ENCODE data around the gene TNFAIP1. TPM values are rescaled to one million over a fixed set of nuclear protein-coding genes. Genes with fewer than 3 reads are reported as not detected.

Gene TNFAIP1
- total and polyA plus RNA-seq, 4 donors = 17.7 to 59.6 (median 35.9) TPM

DNA sequence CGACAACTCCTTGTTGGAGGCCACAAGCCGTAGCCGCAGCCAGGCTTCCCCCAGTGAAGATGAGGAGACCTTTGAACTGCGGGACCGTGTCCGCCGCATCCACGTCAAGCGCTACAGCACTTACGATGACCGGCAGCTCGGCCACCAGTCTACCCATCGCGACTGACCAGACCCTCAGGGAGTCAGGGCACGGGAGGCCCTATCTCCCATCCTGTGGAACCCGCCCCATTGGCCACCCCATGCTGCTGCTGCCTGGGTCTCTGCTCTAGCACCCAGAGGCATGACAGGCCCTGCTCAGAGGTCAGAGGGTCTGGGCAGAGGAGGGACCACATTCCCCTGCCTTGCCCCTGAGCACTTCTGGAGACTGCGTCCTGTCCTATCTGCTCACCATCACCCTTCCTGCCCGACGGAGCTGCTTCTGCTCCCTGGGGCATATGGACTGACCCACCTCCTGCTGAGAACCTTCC lies 8.9 kb downstream of the TNFAIP1 start:
- Histone ChIP-seq H3K9me3 (ENCODE audit: control insufficient read depth in 4 of 4, insufficient read depth in 3 of 4, low read length in 3 of 4) (no peaks in the 10 kb centered on the region), H3K4me3 (no peak overlapping the region), H3K27ac (ENCODE audit: low read depth in 1 of 2, low read length in 1 of 2) (peak overlapping the region in 1 of 2 donors; percentile 9), H3K27me3 (ENCODE audit: control insufficient read depth in 3 of 3, insufficient read depth in 3 of 3, low read length in 2 of 3) (no peaks in the 10 kb centered on the region), H3K36me3 (ENCODE audit: control insufficient read depth in 4 of 4, insufficient read depth in 4 of 4, low read length in 4 of 4) (peaks cover 18 to 73% (median 63%) of the 10 kb centered on the region in 4 donors), H3K9ac (ENCODE audit: insufficient read depth in 1 of 2, low read length in 2 of 2) (no peak overlapping the region), H3K4me1 (ENCODE audit: control insufficient read depth in 5 of 5, insufficient read depth in 5 of 5, low read length in 5 of 5) (peaks cover 0 to 4% (median 0%) of the 10 kb centered on the region in 5 donors)
- TF ChIP-seq, protein P1, sequence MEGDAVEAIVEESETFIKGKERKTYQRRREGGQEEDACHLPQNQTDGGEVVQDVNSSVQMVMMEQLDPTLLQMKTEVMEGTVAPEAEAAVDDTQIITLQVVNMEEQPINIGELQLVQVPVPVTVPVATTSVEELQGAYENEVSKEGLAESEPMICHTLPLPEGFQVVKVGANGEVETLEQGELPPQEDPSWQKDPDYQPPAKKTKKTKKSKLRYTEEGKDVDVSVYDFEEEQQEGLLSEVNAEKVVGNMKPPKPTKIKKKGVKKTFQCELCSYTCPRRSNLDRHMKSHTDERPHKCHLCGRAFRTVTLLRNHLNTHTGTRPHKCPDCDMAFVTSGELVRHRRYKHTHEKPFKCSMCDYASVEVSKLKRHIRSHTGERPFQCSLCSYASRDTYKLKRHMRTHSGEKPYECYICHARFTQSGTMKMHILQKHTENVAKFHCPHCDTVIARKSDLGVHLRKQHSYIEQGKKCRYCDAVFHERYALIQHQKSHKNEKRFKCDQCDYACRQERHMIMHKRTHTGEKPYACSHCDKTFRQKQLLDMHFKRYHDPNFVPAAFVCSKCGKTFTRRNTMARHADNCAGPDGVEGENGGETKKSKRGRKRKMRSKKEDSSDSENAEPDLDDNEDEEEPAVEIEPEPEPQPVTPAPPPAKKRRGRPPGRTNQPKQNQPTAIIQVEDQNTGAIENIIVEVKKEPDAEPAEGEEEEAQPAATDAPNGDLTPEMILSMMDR (IDR thresholded peaks at IDR 0.05; ENCODE audit: control extremely low read depth, extremely low read depth) = no peak
- no peak for ATAC-seq (ENCODE audit: insufficient read depth, low FRiP score)
- no peak for DNase-seq
- 92 to 94% methylated on average over 19 of the region's 19 CpGs for WGBS, 2 donors

DNA sequence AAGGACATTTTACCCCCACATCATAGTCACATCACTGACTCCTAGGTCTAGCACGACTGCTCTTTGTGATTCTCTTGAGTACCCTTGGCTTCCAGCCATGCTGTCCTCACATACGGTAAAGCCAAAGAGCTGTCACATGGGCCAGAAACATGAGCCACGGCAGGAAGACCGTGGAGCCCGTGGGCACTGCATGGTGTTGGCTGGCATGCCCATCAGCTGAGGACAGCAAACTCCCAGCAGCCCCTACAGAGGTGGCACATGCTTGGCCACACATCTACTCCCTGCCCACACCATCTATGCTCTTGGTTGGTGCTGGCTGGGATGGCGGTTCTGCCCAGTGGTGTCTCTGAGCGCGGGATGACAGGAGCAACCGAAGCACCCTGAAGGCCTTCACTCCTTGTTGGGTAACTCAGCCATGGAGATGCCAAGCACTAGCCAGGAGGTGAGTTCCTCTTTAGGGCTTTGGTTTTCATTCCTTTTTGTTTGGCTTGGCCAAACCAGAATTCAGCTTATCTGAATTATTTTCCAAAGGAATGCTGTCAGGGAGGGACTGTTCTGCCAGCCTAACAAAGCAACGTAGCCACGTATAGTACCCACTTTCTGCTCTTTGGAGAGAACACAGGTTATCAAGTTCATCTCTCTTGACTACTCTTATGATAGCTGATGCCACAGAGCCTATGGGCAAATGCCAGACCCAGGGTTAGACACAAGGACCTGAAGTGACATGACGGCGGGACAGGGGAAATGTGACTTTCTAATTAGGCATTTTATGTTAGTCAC lies 10.0 kb downstream of the TNFAIP1 start:
- H3K9me3 ChIP-seq (ENCODE audit: control insufficient read depth in 4 of 4, insufficient read depth in 3 of 4, low read length in 3 of 4) = no peaks in the 10 kb centered on the region
- peak overlapping the region in 1 of 2 donors; percentile 4 for H3K27ac ChIP-seq (ENCODE audit: low read depth in 1 of 2, low read length in 1 of 2)
- H3K4me3 ChIP-seq = no peak overlapping the region
- TF ChIP-seq, protein P1 (IDR thresholded peaks at IDR 0.05; ENCODE audit: control extremely low read depth, extremely low read depth) = no peak
- peaks cover 0 to 4% (median 0%) of the 10 kb centered on the region in 5 donors for H3K4me1 ChIP-seq (ENCODE audit: control insufficient read depth in 5 of 5, insufficient read depth in 5 of 5, low read length in 5 of 5)
- H3K9ac ChIP-seq (ENCODE audit: insufficient read depth in 1 of 2, low read length in 2 of 2) = no peak overlapping the region
- 59 to 80% methylated on average over 13 of the region's 13 CpGs for WGBS, 2 donors
- peaks cover 24 to 72% (median 63%) of the 10 kb centered on the region in 4 donors for H3K36me3 ChIP-seq (ENCODE audit: control insufficient read depth in 4 of 4, insufficient read depth in 4 of 4, low read length in 4 of 4)
- H3K27me3 ChIP-seq (ENCODE audit: control insufficient read depth in 3 of 3, insufficient read depth in 3 of 3, low read length in 2 of 3) = no peaks in the 10 kb centered on the region
- DNase-seq (peak in 1 of 3 donors; percentile 18), ATAC-seq (ENCODE audit: insufficient read depth, low FRiP score) (no peak)

DNA sequence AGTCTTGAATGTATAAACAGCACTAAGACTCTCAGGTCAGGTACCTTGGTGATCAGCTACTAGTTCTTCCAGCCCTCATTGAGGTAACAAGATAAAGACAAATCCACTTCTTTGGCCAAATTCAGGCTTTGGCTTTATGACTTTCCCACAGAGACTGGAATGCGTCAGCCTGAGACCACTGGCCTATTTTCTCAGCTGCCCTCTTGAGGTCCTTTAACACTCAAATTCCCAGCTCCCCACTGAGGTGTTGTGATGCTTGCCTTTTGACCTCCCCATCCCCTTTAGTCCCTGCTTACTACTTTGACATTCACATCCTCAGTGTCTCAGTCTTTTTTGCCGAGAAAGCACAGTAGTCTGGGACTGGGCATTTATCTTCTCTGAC lies 10.6 kb downstream of the TNFAIP1 start:
- Histone ChIP-seq H3K9me3 (ENCODE audit: control insufficient read depth in 4 of 4, insufficient read depth in 3 of 4, low read length in 3 of 4) (no peaks in the 10 kb centered on the region), H3K4me1 (ENCODE audit: control insufficient read depth in 5 of 5, insufficient read depth in 5 of 5, low read length in 5 of 5) (peaks cover 0 to 4% (median 0%) of the 10 kb centered on the region in 5 donors), H3K4me3 (no peak overlapping the region), H3K27ac (ENCODE audit: low read depth in 1 of 2, low read length in 1 of 2) (peak overlapping the region in 1 of 2 donors; percentile 16), H3K36me3 (ENCODE audit: control insufficient read depth in 4 of 4, insufficient read depth in 4 of 4, low read length in 4 of 4) (peaks cover 24 to 70% (median 64%) of the 10 kb centered on the region in 4 donors), H3K27me3 (ENCODE audit: control insufficient read depth in 3 of 3, insufficient read depth in 3 of 3, low read length in 2 of 3) (no peaks in the 10 kb centered on the region), H3K9ac (ENCODE audit: insufficient read depth in 1 of 2, low read length in 2 of 2) (no peak overlapping the region)
- no peak for ATAC-seq (ENCODE audit: insufficient read depth, low FRiP score)
- TF ChIP-seq, protein P1 (IDR thresholded peaks at IDR 0.05; ENCODE audit: control extremely low read depth, extremely low read depth) = no peak
- WGBS, 2 donors = 85 to 91% methylated on average over 2 of the region's 2 CpGs
- no peak for DNase-seq

All from lung (tissue), 12 donors.